Suppressor macrophage (primary cell): Measurements from ENCODE around the gene ZFHX3.

Experiments
- DNase-seq, 4 experiments: peaks; one replicate each; pipeline ENCODE4 v3.0.0-alpha.2; 2020 to 2022

The ZFHX3 gene

GRCh38 chr16:73037845-73038570 lies 9.9 kb downstream of the ZFHX3 start:
- DNase-seq = no peak

GRCh38 chr16:73037331-73037745 lies 10.6 kb downstream of the ZFHX3 start:
- peak in 1 of 4 experiments; percentile 24 for DNase-seq

GRCh38 chr16:73036074-73036826 lies 11.7 kb downstream of the ZFHX3 start:
- DNase-seq = peak; percentile 41 to 70 (median 65)

GRCh38 chr16:73034374-73034773 lies 13.6 kb downstream of the ZFHX3 start:
- no peak for DNase-seq

GRCh38 chr16:73033271-73033998 lies 14.5 kb downstream of the ZFHX3 start:
- no peak for DNase-seq

GRCh38 chr16:73032541-73033270 lies 15.2 kb downstream of the ZFHX3 start:
- DNase-seq = peak; percentile 19 to 58 (median 40)

- no peak for DNase-seq
These were observed 15.9 kb downstream of the ZFHX3 start for GRCh38 chr16:73031984-73032383.

GRCh38 chr16:73031155-73031866 lies 16.6 kb downstream of the ZFHX3 start:
- DNase-seq = no peak

- DNase-seq = no peak
These were observed 19.1 kb downstream of the ZFHX3 start for GRCh38 chr16:73028721-73029361.

- no peak for DNase-seq
These were observed 19.7 kb downstream of the ZFHX3 start for GRCh38 chr16:73028263-73028662.

- DNase-seq = no peak
These were observed 20.2 kb downstream of the ZFHX3 start for GRCh38 chr16:73027685-73028111.

- DNase-seq = no peak
These were observed 20.9 kb downstream of the ZFHX3 start for GRCh38 chr16:73026754-73027684.

- no peak for DNase-seq
These were observed 22.1 kb downstream of the ZFHX3 start for GRCh38 chr16:73025856-73026210.

GRCh38 chr16:73025151-73025855 lies 22.6 kb downstream of the ZFHX3 start:
- no peak for DNase-seq

GRCh38 chr16:73024571-73025105 lies 23.3 kb downstream of the ZFHX3 start:
- DNase-seq = no peak

- no peak for DNase-seq
These were observed 24.0 kb downstream of the ZFHX3 start for GRCh38 chr16:73023752-73024570.

- no peak for DNase-seq
These were observed 24.6 kb downstream of the ZFHX3 start for GRCh38 chr16:73023320-73023719.

- DNase-seq = no peak
These were observed 25.4 kb downstream of the ZFHX3 start for GRCh38 chr16:73022534-73022933.
